SK-N-SH (cell line): Measurements from ENCODE around the gene CRYBA1.

ENCODE experiments used
- CHD2 ChIP-seq: fragments of 150-350 bp; IDR thresholded peaks from 2 replicates; pipeline ENCODE4 v1.6.1; 2018; ENCODE audit warnings: low read length; ENCODE audit not compliant: partially characterized antibody
- EP300 ChIP-seq, 2 experiments: IDR thresholded peaks; 2 replicates each; pipeline versions ENCODE4 v1.4.0 to v1.6.1; 2012; ENCODE audit warnings: borderline replicate concordance in 1 of 2, low read depth in 1 of 2, low read length in 1 of 2
- EZH2phosphoT487 ChIP-seq: fragments of 200-600 bp; sonication (generic); IDR thresholded peaks from 2 replicates; pipeline ENCODE4 v1.6.1; 2017; ENCODE audit warnings: low read depth, mixed run types, mild to moderate bottlenecking, antibody characterized with exemption, moderate library complexity, borderline replicate concordance
- JUND ChIP-seq: IDR thresholded peaks from 2 replicates; pipeline ENCODE4 v1.4.0; 2012
- POLR2AphosphoS5 ChIP-seq: IDR thresholded peaks from 2 replicates; pipeline ENCODE4 v1.6.1; 2012; ENCODE audit warnings: low read depth, low read length
- RAD21 ChIP-seq: IDR thresholded peaks from 2 replicates; pipeline ENCODE4 v1.6.1; 2012; ENCODE audit warnings: mild to moderate bottlenecking, low read length
- RCOR1 ChIP-seq: fragments of 150-350 bp; IDR thresholded peaks from 2 replicates; pipeline ENCODE4 v1.6.1; 2017; ENCODE audit warnings: antibody characterized with exemption, low read length
- SIN3A ChIP-seq: IDR thresholded peaks from 2 replicates; pipeline ENCODE4 v1.6.1; 2012; ENCODE audit warnings: low read depth, mild to moderate bottlenecking, low read length, moderate library complexity, borderline replicate concordance
- TF ChIP-seq, protein P1 (sequence below): fragments of 200-600 bp; sonication (generic); IDR thresholded peaks from 2 replicates; pipeline ENCODE4 v1.6.1; 2017; ENCODE audit warnings: antibody characterized with exemption, mild to moderate bottlenecking, moderate library complexity

- TF ChIP-seq RAD21 (no peak), EP300 (IDR thresholded peaks at IDR 0.05; ENCODE audit: borderline replicate concordance in 1 of 2, low read depth in 1 of 2, low read length in 1 of 2) (no peak), JUND (no peak), EZH2phosphoT487 (no peak), SIN3A (no peak), POLR2AphosphoS5 (no peak), CHD2 (no peak), RCOR1 (no peak)
- TF ChIP-seq, protein P1, sequence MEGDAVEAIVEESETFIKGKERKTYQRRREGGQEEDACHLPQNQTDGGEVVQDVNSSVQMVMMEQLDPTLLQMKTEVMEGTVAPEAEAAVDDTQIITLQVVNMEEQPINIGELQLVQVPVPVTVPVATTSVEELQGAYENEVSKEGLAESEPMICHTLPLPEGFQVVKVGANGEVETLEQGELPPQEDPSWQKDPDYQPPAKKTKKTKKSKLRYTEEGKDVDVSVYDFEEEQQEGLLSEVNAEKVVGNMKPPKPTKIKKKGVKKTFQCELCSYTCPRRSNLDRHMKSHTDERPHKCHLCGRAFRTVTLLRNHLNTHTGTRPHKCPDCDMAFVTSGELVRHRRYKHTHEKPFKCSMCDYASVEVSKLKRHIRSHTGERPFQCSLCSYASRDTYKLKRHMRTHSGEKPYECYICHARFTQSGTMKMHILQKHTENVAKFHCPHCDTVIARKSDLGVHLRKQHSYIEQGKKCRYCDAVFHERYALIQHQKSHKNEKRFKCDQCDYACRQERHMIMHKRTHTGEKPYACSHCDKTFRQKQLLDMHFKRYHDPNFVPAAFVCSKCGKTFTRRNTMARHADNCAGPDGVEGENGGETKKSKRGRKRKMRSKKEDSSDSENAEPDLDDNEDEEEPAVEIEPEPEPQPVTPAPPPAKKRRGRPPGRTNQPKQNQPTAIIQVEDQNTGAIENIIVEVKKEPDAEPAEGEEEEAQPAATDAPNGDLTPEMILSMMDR = no peak
Observed at GRCh38 chr17:29209073-29209472, 37.6 kb upstream of the CRYBA1 start.
